GM12873 (cell line): ENCODE data around the gene RBM19.
A peak's percentile ranks its signal among the peaks of the same experiment; 100 is the strongest.

Experiments
- TF ChIP-seq, protein P1 (sequence below): IDR thresholded peaks from 2 replicates; pipeline ENCODE4 v1.5.1; 2012; ENCODE audit warnings: low read depth, mild to moderate bottlenecking, moderate library complexity, low read length, control low read depth; ENCODE audit not compliant: insufficient read depth; ENCODE audit errors: missing control alignments

RBM19 gene

GRCh38 chr12:113983777-113984448 lies 17.8 kb upstream of the RBM19 start:
- TF ChIP-seq, protein P1, sequence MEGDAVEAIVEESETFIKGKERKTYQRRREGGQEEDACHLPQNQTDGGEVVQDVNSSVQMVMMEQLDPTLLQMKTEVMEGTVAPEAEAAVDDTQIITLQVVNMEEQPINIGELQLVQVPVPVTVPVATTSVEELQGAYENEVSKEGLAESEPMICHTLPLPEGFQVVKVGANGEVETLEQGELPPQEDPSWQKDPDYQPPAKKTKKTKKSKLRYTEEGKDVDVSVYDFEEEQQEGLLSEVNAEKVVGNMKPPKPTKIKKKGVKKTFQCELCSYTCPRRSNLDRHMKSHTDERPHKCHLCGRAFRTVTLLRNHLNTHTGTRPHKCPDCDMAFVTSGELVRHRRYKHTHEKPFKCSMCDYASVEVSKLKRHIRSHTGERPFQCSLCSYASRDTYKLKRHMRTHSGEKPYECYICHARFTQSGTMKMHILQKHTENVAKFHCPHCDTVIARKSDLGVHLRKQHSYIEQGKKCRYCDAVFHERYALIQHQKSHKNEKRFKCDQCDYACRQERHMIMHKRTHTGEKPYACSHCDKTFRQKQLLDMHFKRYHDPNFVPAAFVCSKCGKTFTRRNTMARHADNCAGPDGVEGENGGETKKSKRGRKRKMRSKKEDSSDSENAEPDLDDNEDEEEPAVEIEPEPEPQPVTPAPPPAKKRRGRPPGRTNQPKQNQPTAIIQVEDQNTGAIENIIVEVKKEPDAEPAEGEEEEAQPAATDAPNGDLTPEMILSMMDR: no peak

DNA sequence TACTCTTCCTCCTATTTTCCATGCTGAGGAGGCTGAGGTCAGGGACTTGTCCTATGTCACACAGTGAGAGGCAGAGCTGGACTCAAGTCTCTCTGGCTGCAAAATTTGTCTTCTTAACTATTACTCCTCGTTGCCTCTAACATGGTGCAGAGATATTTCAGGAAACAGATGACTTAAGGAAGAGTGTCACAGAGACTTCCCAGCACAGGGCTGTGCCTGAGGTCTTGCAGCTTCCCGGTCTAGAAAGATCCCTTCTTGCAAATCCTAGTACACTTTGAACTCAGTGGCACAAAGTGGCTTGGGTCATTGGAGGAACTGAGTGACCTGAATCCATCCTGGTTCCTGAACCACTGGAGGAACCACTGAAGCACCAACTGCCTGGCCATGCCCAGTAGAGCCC lies 17.1 kb upstream of the RBM19 start:
- TF ChIP-seq, protein P1: no peak

DNA sequence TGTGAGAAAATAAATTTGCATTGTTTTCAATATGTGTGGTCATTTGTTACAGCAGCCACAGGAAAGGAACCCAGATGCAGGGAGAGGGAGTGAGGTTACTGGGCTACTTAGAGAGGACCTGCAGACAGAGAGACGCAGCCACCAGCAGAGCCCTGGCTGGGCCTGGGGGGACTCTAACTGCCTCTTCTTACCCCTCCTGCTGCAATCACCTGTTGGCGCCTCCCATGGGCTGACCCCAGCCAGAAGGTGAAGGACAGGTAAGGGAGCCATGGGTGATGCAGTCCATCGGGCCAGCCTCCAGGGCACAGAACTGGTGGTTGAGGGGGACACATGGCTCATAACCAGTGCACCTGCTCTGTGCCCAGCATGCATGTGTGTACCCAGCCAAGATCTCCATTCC lies 15.8 kb upstream of the RBM19 start:
- TF ChIP-seq, protein P1: no peak

DNA sequence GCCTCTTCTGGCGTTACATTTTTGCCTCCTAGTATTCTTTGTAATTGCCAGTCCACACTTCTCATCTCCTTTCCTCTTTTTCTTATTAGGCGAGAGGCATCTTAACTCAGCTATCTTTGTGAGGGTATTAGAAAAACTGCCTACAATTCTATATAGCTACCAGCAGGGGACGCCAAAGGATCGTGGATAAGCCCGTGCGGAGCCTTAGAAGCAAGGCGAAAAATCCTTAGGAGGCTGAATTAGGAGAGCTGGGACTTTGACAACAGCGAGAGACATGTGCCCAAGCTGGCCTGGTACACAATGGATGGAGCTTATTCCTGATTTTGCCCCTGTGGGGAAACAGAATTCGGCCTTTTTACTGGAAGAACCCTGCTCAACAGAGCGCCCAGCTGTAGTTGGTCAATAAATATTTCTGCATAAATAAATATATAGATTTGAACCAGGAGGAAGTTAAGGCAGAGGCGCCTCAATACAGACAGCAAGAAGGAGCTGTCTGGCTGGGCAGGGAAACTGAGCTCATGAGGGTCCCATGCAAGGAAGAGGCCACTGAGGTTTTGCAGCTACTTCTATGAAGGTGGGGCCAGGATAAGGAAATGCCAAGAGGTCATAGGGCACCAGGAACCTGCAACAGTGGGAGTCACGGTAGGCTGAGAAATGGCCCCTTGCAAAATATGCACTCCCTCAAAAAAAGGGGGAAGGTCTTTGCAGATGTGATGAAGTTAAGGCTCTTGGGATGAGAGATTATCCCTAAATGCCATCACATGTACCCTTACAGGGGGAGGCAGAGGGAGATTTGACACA lies 14.6 kb upstream of the RBM19 start:
- TF ChIP-seq, protein P1: peak; percentile 95

- TF ChIP-seq, protein P1: no peak
Measured at GRCh38 chr12:113980054-113980453, 13.9 kb upstream of the RBM19 start.

GRCh38 chr12:113978080-113978479 lies 12.0 kb upstream of the RBM19 start:
- TF ChIP-seq, protein P1: peak; percentile 15

DNA sequence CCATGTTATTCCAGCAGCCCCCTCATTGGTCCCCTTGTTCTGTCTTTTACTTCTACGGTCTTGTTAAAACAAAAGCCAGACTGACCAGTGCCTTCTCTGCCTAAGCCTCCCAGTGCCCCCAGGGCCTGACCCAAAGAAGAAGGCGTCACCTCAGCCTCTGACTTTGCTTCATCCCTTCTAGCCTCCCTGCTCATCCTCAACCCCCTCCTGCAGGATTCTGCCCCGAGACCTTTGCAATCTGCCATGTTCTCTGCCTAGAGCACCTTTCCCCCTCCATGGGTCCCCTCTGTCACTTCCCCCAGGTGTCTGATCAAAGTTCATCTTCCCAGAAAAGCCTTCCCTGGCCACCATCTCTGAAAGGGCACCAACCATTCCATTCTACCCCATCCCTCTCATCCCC lies 7.9 kb upstream of the RBM19 start:
- TF ChIP-seq, protein P1: no peak
